Measurements from ENCODE around the gene MYRIP. TPM values are rescaled to one million over a fixed set of nuclear protein-coding genes. Genes with fewer than 3 reads are reported as not detected.

MYRIP gene
- polyA plus RNA-seq, 1 experiment = 0.06 TPM

GRCh38 chr3:39870706-39871105, 61.3 kb downstream of the MYRIP start:
- no peak for DNase-seq (ENCODE audit: low read depth)
- Histone ChIP-seq H3K27me3 (ENCODE audit: control insufficient read depth, insufficient read depth, low read length) (no peaks in the 10 kb centered on the region), H3K36me3 (ENCODE audit: control insufficient read depth, insufficient read depth, low read length) (no peaks in the 10 kb centered on the region), H3K4me3 (ENCODE audit: low read depth, low read length) (no peak overlapping the region)
- ChIA-PET CTCF (no interaction called here), POLR2A (no interaction called here)
- TF ChIP-seq, protein P1, sequence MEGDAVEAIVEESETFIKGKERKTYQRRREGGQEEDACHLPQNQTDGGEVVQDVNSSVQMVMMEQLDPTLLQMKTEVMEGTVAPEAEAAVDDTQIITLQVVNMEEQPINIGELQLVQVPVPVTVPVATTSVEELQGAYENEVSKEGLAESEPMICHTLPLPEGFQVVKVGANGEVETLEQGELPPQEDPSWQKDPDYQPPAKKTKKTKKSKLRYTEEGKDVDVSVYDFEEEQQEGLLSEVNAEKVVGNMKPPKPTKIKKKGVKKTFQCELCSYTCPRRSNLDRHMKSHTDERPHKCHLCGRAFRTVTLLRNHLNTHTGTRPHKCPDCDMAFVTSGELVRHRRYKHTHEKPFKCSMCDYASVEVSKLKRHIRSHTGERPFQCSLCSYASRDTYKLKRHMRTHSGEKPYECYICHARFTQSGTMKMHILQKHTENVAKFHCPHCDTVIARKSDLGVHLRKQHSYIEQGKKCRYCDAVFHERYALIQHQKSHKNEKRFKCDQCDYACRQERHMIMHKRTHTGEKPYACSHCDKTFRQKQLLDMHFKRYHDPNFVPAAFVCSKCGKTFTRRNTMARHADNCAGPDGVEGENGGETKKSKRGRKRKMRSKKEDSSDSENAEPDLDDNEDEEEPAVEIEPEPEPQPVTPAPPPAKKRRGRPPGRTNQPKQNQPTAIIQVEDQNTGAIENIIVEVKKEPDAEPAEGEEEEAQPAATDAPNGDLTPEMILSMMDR (IDR thresholded peaks at IDR 0.05; ENCODE audit: insufficient read depth, low read depth, low read length) = no peak

- Histone ChIP-seq H3K36me3 (ENCODE audit: control insufficient read depth, insufficient read depth, low read length) (no peaks in the 10 kb centered on the region), H3K27me3 (ENCODE audit: control insufficient read depth, insufficient read depth, low read length) (no peaks in the 10 kb centered on the region), H3K4me3 (ENCODE audit: low read depth, low read length) (no peak overlapping the region)
- TF ChIP-seq, protein P1 (IDR thresholded peaks at IDR 0.05; ENCODE audit: insufficient read depth, low read depth, low read length) = no peak
- no peak for DNase-seq (ENCODE audit: low read depth)
- CTCF ChIA-PET = interaction anchor here (0.6 kb wide), 1 partner anchor 329 kb away, joined by 4 read pairs; no protein-coding TSS in a partner anchor
- POLR2A ChIA-PET = no interaction called here
These were observed 70.2 kb downstream of the MYRIP start for GRCh38 chr3:39879581-39879980.

DNA sequence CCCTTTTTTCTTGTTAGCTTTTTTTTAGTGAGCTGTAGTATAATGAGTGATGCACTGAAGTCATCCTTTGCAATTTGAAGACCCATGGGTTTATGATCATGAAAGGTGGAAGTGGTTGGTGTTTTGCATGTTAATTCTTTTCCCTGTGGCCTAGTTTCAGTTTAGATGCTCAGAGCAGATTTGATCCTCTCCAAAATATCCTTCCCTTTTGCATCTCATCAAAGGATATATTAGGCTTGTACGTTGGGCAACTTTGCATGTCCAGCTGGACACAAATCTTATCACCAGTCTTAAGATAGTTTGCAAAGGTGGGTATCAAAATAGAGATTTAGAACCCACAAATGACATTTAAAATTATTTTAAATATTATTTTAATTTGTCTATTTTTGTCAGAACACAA, 72.7 kb downstream of the MYRIP start:
- CTCF ChIA-PET = interaction anchor here (0.8 kb wide), 1 partner anchor 29 kb away, joined by 3 read pairs; no protein-coding TSS in a partner anchor
- no peaks in the 10 kb centered on the region for H3K36me3 ChIP-seq (ENCODE audit: control insufficient read depth, insufficient read depth, low read length)
- H3K27me3 ChIP-seq (ENCODE audit: control insufficient read depth, insufficient read depth, low read length) = no peaks in the 10 kb centered on the region
- no peak for DNase-seq (ENCODE audit: low read depth)
- POLR2A ChIA-PET = no interaction called here
- TF ChIP-seq, protein P1 (IDR thresholded peaks at IDR 0.05; ENCODE audit: insufficient read depth, low read depth, low read length) = no peak
- no peak overlapping the region for H3K4me3 ChIP-seq (ENCODE audit: low read depth, low read length)

DNA sequence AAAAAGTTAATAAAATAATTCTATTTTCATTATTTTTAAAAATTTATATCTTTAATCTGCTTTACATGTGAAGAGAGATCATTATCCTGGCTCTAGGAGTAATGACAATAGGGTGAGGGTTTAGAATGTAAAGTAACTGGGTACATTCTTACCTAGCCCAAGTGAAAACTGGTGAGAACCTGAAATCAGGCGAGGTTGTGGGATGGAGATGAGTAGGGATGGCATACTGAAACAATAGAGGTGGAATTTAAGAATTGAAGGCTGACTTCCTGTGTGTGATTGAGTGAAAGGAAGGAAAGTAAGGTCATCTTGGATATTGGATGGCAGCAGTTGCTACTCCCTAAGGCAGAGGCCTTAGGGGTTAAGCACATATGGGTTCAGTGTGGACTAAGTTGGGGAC, 82.7 kb downstream of the MYRIP start:
- ChIA-PET CTCF (interaction anchor here (1.7 kb wide), 1 partner anchor 9 kb away, joined by 3 read pairs; no protein-coding TSS in a partner anchor), POLR2A (no interaction called here)
- no peak for DNase-seq (ENCODE audit: low read depth)
- Histone ChIP-seq H3K4me3 (ENCODE audit: low read depth, low read length) (no peak overlapping the region), H3K36me3 (ENCODE audit: control insufficient read depth, insufficient read depth, low read length) (no peaks in the 10 kb centered on the region), H3K27me3 (ENCODE audit: control insufficient read depth, insufficient read depth, low read length) (no peaks in the 10 kb centered on the region)
- TF ChIP-seq, protein P1 (IDR thresholded peaks at IDR 0.05; ENCODE audit: insufficient read depth, low read depth, low read length) = no peak

DNA sequence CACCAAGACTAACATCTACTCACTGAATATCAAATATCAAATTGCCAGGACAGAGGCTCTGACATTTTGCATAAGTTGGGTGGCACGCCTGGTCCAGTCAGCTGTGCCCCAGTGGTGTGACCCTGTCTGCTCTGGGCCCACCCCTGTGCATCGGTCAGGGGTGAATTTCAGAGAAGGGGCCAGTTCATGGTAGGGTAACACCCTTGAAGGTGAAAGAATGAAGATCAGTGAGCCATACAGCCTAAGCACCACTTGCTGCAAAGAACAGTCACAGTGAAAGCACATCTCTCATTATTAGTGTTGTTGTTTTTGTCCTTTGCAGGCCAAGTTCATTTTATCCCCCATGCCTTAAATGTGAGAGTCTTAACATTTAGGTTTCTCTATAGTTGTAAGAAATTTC, 86.8 kb downstream of the MYRIP start:
- ChIA-PET POLR2A (no interaction called here), CTCF (no interaction called here)

More for the DNA sequence above, 86.8 kb downstream of the MYRIP start:
- no peak for DNase-seq (ENCODE audit: low read depth)
- TF ChIP-seq, protein P1 (IDR thresholded peaks at IDR 0.05; ENCODE audit: insufficient read depth, low read depth, low read length) = no peak
- no peaks in the 10 kb centered on the region for H3K27me3 ChIP-seq (ENCODE audit: control insufficient read depth, insufficient read depth, low read length)
- H3K36me3 ChIP-seq (ENCODE audit: control insufficient read depth, insufficient read depth, low read length) = no peaks in the 10 kb centered on the region
- H3K4me3 ChIP-seq (ENCODE audit: low read depth, low read length) = no peak overlapping the region

Data from BJ (cell line).